ENCODE data around the gene TMBIM1.
"Not testable (repeated sequence)": the region's sequence is repeated elsewhere in the genome, so short reads cannot be mapped to it uniquely, and the experiment has no call there.

TMBIM1 gene

DNA sequence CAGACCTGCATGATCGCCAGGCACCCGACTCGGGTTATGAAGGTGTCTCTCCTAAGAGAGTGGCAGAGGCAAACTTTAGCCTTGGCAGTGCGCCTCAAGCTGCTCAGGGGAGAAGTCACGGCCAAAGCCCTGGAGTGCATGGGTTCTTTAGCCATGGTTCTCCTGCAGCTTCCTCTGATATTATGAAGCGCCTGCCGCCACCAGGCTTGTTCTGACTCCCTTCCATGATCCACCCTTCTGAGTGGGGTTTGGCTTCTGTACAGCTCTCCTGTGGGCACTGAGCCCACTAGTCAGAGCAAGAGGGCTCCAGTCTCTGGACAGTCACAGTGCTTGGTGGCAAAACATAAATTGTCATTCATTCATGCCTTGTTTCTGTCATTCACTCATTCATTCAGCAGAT is 25.9 kb upstream of the TMBIM1 start:
- DNase-seq (ENCODE audit: low read depth in 3 of 3): no peak

DNA sequence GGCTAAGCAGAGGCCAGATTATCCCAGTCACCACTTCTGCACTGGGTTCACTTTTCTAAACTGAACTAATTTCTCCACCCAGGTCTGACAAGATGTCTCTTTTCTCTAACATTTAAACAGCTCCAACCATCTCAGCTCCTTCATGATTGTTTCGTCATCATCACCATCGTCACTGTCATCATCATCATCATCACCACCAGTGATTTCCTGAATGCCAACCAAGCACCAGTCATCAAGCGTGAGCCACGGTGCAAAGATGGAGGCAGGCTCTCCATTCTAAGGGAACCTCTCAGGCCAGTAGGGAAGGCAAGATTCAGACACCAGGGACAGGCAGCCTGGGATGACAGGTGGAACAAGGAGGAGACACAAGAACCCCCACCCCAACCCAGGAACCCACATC is 25.5 kb upstream of the TMBIM1 start:
- DNase-seq (ENCODE audit: low read depth in 3 of 3): no peak

DNA sequence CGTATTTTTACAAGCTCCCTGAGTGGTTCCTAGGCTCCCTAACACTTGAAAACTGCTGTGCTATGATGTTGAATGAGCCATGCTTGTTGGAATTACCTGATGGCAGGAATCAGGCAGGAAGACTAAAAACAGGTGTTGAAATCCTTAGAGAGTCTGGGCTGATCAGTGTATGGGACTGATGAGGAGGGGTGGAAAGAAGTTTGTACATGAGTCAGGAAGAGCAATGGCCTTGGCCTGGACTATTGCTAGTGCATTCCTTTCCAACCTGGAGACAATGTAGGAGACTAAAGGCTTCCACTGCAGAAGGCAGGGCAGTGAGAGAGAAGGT is 25.0 kb upstream of the TMBIM1 start:
- DNase-seq (ENCODE audit: low read depth in 3 of 3): no peak

GRCh38 chr2:218315397-218315796 is 23.1 kb upstream of the TMBIM1 start:
- DNase-seq (ENCODE audit: low read depth in 3 of 3): no peak

GRCh38 chr2:218314764-218315163 is 22.5 kb upstream of the TMBIM1 start:
- DNase-seq (ENCODE audit: low read depth in 3 of 3): not testable (repeated sequence)

- no peak for DNase-seq (ENCODE audit: low read depth in 3 of 3)
These were observed 21.1 kb upstream of the TMBIM1 start for GRCh38 chr2:218313356-218313755.

GRCh38 chr2:218312267-218312756 is 20.0 kb upstream of the TMBIM1 start:
- no peak for DNase-seq (ENCODE audit: low read depth in 3 of 3)

DNA sequence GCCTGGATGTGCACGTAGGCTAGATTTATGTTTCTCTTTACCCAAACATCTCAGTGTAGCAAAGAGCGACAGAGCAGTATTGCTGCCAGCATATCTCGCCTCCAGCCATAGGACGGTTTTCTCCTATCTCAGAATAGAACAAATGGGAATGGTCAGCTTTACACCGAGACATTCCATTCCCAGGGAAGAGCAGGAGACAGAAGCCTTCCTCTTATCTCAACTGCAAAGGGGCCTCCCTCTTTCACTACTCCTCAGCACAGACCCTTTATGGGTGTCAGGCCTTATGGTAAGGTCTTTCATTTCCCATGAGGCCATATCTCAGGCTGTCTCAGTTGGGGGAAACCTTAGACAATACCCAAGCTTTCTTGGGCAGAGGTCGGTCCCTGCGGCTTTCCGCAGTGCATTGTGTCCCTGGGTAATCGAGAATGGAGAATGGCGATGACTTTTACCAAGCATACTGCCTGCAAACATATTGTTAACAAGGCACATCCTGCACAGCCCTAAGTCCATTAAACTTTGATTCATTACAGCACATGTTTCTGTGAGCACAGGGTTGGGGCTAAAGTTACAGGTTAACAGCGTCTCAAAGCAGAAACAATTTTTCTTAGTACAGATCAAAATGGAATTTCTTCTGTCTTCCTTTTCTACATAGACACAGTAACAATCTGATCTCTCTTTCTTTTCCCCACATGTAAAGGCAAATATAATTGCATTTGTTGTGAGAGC is 19.4 kb upstream of the TMBIM1 start:
- DNase-seq (ENCODE audit: low read depth in 3 of 3): not testable (repeated sequence)

- no peak for DNase-seq (ENCODE audit: low read depth in 3 of 3)
These were observed 18.7 kb upstream of the TMBIM1 start for GRCh38 chr2:218310853-218311540.

- DNase-seq (ENCODE audit: low read depth in 3 of 3): no peak
These were observed 15.2 kb upstream of the TMBIM1 start for GRCh38 chr2:218307415-218308090.

GRCh38 chr2:218306184-218306920 is 14.0 kb upstream of the TMBIM1 start:
- DNase-seq (ENCODE audit: low read depth in 3 of 3): no peak

DNA sequence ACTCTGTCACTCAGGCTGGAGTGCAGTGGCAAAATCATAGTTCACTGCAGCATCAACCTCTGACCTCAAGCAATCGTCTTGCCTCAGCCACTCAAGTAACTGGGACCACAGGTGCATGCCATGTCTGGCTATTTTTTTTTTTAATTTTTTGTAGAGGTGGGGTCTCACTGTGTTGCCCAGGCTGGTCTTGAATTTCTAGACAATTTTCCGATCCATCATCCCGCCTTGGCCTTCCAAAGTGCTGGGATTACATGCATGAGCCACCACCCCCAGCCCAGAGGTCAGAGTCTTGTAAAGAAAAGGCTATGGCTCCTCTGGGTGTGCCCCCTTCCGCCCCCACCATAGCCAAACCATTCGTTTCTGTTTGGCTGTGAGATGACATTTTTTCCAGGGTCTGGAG is 13.1 kb upstream of the TMBIM1 start:
- no peak for DNase-seq (ENCODE audit: low read depth in 3 of 3)

DNA sequence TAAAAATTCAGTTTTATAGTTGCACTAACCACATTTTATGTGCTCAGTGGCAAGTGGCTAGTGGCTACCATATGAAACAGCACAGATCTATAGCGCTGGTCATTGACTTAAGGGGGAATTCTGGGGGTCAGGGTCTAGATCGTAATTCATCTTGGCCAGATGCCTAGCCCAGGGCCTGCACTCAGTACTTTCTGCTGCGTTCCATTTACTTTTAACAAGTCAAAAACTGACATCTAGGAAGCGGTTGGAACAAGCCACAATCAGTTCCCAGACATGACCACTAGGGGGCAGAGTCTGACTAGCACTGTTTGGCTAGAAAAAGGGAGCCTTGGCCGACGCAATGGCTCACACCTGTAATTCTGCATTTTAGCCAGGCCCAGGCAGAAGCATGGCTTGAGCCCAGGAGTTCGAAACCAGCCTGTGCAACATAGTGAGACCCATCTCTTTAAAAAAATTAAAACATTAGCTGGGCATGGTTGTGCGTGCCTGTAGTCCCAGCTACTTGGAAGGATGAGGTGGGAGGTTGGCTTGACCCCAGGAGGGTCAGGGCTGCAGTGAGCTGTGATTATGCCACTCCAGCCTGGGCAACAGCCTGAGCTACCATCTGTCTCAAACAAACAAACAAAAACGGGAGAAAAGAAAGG is 9.0 kb upstream of the TMBIM1 start:
- peak; percentile 77 to 88 (median 83) for DNase-seq (ENCODE audit: low read depth in 3 of 3)

- no peak for DNase-seq (ENCODE audit: low read depth in 3 of 3)
These were observed 7.8 kb upstream of the TMBIM1 start for GRCh38 chr2:218300141-218300540.

- no peak for DNase-seq (ENCODE audit: low read depth in 3 of 3)
These were observed 6.1 kb upstream of the TMBIM1 start for GRCh38 chr2:218298314-218298875.

- no peak for DNase-seq (ENCODE audit: low read depth in 3 of 3)
These were observed 4.5 kb upstream of the TMBIM1 start for GRCh38 chr2:218296847-218297246.

- DNase-seq (ENCODE audit: low read depth in 3 of 3): no peak
These were observed 3.9 kb upstream of the TMBIM1 start for GRCh38 chr2:218296200-218296599.

GRCh38 chr2:218295029-218295428 is 2.7 kb upstream of the TMBIM1 start:
- no peak for DNase-seq (ENCODE audit: low read depth in 3 of 3)

DNA sequence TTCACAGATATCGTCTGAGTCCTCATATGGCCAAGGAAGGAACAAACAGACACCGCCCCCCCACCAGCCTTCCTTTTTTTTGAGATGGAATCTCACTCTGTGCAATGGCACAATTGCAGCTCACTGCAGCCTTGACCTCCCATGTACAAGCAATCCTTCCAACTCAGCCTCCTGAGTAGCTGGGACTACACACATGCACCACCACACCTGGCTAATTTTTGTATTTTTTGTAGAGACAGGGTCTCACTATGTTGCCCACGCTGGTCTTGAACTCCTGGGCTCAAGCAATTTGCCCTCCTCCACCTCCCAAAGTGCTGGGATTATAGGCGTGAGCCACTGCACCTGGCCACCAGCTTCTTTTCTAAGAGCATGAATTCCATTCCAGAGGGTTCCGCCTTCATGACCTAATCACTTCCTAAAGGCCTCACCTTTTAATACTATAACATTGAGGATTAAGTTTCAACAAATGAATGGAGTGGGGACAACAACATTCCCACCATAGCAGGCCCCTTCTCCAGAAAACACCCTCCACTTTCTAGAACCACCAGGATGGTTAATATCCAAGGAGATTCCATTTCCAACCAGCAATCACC is 2.2 kb upstream of the TMBIM1 start:
- DNase-seq (ENCODE audit: low read depth in 3 of 3): no peak

- no peak for DNase-seq (ENCODE audit: low read depth in 3 of 3)
These were observed 1.6 kb upstream of the TMBIM1 start for GRCh38 chr2:218293715-218294429.

All from stimulated activated CD4-positive, alpha-beta T cell treated with anti-CD3 and anti-CD28 coated beads, TNF-alpha, amount 100 ng/mL, for 48 hours (primary cell).